ENCODE measurements around the gene ZBTB8A.
"Not testable (repeated sequence)": the region's sequence is repeated elsewhere in the genome, so short reads cannot be mapped to it uniquely, and the experiment has no call there.

Gene ZBTB8A

DNA sequence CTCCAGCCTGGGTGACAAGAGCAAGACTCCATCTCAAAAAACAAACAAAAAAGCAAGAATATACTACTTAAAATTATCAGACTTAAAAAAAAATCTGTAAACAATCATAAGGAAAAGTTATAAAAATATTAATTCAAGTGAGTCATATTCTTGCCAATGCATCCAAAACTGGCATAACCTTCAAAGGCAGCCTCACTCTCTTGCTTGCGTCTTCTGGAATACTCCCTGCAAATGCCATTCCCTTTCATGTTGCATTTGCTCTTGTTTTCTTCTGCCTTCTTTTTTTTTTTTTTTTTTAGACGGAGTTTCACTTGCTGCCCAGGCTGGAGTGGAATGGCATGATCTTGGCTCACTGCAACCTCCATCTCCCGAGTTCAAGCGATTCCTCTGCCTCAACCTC lies 32.2 kb upstream of the ZBTB8A start:
- no peak overlapping the region for H3K27ac ChIP-seq (ENCODE audit: low read depth, low read length, severe bottlenecking)
- 96 to 100% methylated on average over 3 of the region's 4 CpGs for WGBS, 2 experiments (ENCODE audit: insufficient coverage in 2 of 2)
- H3K9me3 ChIP-seq (ENCODE audit: control insufficient read depth, low read length): no peaks in the 10 kb centered on the region
- H3K4me3 ChIP-seq (ENCODE audit: extremely low read depth, insufficient read depth, low read length, poor library complexity, severe bottlenecking): no peak overlapping the region
- H3K4me1 ChIP-seq (ENCODE audit: control insufficient read depth, insufficient read depth, low read length, poor library complexity, severe bottlenecking): peaks cover under 1% of the 10 kb centered on the region
- H3K36me3 ChIP-seq (ENCODE audit: control insufficient read depth, insufficient read depth, low read length): no peaks in the 10 kb centered on the region

DNA sequence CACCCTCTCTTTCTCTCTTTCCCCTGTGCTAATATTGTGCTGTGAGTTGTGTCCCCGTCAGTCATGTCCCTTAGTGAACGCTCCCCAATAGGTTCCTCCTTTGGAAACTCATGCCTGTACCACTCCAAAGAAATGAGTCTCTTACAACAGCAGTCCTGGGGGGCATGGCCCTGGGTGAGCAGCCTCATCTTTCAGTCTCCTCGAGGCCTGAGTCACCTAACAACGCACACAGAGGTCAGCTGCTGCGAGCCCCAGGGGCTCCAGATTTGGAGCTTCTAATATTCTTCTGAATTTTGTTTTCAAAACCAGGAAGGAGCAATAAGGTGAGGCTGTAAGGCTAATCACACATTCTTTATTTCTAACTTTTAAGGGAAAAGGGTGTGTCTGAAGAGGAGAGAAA lies 30.5 kb upstream of the ZBTB8A start:
- WGBS, 2 experiments (ENCODE audit: insufficient coverage in 2 of 2): 86 to 95% methylated on average over 2 to 4 of the region's 5 CpGs
- H3K36me3 ChIP-seq (ENCODE audit: control insufficient read depth, insufficient read depth, low read length): no peaks in the 10 kb centered on the region
- no peak overlapping the region for H3K27ac ChIP-seq (ENCODE audit: low read depth, low read length, severe bottlenecking)
- H3K4me1 ChIP-seq (ENCODE audit: control insufficient read depth, insufficient read depth, low read length, poor library complexity, severe bottlenecking): no peaks in the 10 kb centered on the region
- no peak overlapping the region for H3K4me3 ChIP-seq (ENCODE audit: extremely low read depth, insufficient read depth, low read length, poor library complexity, severe bottlenecking)
- no peaks in the 10 kb centered on the region for H3K9me3 ChIP-seq (ENCODE audit: control insufficient read depth, low read length)

DNA sequence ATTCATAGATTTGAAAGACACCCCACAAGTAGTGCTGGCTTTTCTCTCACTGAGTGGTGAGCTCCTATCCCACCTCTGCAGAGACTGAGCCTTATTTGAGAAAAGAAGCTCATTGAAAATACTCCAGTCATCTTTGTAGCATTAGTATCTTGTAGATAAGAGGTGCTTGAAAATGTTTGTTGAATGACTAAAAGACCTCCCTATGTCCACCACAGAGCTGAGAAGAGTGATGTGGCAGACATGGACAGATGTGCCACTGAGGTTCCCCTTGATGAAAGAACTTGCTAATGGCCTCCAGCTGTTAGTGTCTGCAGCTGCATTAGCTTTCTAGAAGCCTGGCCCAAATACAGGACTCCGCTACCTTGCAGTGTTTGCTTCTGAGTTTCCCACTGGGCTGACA lies 29.3 kb upstream of the ZBTB8A start:
- no peaks in the 10 kb centered on the region for H3K4me1 ChIP-seq (ENCODE audit: control insufficient read depth, insufficient read depth, low read length, poor library complexity, severe bottlenecking)
- no peak overlapping the region for H3K27ac ChIP-seq (ENCODE audit: low read depth, low read length, severe bottlenecking)
- WGBS, 2 experiments (ENCODE audit: insufficient coverage in 2 of 2): 85 to 100% methylated on average over 1 of the region's 1 CpG
- H3K4me3 ChIP-seq (ENCODE audit: extremely low read depth, insufficient read depth, low read length, poor library complexity, severe bottlenecking): no peak overlapping the region
- H3K9me3 ChIP-seq (ENCODE audit: control insufficient read depth, low read length): no peaks in the 10 kb centered on the region
- H3K36me3 ChIP-seq (ENCODE audit: control insufficient read depth, insufficient read depth, low read length): no peaks in the 10 kb centered on the region

DNA sequence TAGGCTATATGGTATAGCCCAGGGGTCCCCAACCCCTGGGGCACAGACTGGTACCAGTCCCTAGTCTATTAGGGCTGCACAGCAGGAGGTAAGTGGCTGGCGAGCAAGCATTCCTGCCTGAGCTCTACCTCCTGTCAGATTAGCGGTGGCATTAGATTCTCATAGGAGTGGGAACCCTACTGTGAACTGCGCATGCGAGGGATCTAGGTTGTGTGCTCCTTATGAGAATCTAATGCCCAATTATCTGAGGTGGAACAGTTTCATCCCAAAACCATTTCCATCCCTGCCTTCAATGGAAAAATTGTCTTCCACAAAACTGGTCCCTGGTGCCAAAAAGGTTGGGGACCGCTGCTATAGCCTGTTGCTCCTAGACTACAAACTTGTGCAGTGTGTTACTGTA lies 22.8 kb upstream of the ZBTB8A start:
- Histone ChIP-seq H3K36me3 (ENCODE audit: control insufficient read depth, insufficient read depth, low read length) (no peaks in the 10 kb centered on the region), H3K4me3 (ENCODE audit: extremely low read depth, insufficient read depth, low read length, poor library complexity, severe bottlenecking) (no peak overlapping the region), H3K27ac (ENCODE audit: low read depth, low read length, severe bottlenecking) (no peak overlapping the region), H3K9me3 (ENCODE audit: control insufficient read depth, low read length) (no peaks in the 10 kb centered on the region), H3K4me1 (ENCODE audit: control insufficient read depth, insufficient read depth, low read length, poor library complexity, severe bottlenecking) (no peaks in the 10 kb centered on the region)
- 75 to 82% methylated on average over 1 to 4 of the region's 5 CpGs for WGBS, 2 experiments (ENCODE audit: insufficient coverage in 2 of 2)

DNA sequence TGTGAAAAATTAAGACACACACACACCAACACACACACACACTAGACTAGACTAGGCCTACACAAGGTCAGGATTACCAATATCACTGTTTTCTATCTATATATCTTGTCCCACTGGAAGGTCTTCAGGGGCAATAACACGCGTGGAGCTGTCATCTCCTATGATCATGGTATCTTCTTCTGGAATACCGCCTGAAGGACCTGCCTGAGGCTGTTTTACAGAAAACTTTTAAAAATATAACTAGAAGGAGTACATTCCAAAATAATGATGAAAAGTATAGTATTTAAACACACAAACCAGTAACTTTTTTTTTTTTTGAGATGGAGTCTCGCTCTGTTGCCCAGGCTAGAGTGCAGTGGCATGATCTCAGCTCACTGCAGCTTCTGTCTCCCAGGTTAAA lies 20.3 kb upstream of the ZBTB8A start:
- 92 to 100% methylated on average over 2 of the region's 4 CpGs for WGBS, 2 experiments (ENCODE audit: insufficient coverage in 2 of 2)
- Histone ChIP-seq H3K36me3 (ENCODE audit: control insufficient read depth, insufficient read depth, low read length) (no peaks in the 10 kb centered on the region), H3K27ac (ENCODE audit: low read depth, low read length, severe bottlenecking) (no peak overlapping the region), H3K4me1 (ENCODE audit: control insufficient read depth, insufficient read depth, low read length, poor library complexity, severe bottlenecking) (no peaks in the 10 kb centered on the region), H3K9me3 (ENCODE audit: control insufficient read depth, low read length) (no peaks in the 10 kb centered on the region), H3K4me3 (ENCODE audit: extremely low read depth, insufficient read depth, low read length, poor library complexity, severe bottlenecking) (no peak overlapping the region)

DNA sequence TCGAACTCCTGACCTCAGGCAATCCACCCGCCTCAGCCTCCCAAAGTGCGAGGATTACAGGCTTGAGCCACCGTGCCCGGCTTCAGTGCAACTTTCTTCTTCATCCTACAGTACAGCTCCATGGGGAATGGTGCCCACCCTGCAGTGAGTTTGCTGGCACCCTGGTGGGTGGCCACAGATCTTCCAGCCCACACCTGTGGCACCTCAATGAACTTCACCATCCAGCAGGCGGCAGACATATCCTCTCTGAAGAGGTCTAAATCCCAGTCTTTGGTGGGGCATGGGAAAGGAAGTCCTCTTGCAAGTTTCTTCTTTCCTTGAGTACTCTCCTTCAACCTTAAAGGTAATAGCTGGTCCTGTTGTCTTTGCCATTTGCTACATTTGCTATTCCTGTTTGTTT lies 18.1 kb upstream of the ZBTB8A start:
- no peaks in the 10 kb centered on the region for H3K36me3 ChIP-seq (ENCODE audit: control insufficient read depth, insufficient read depth, low read length)
- WGBS, 2 experiments (ENCODE audit: insufficient coverage in 2 of 2): 94 to 98% methylated on average over 5 of the region's 6 CpGs
- H3K9me3 ChIP-seq (ENCODE audit: control insufficient read depth, low read length): no peaks in the 10 kb centered on the region
- no peak overlapping the region for H3K4me3 ChIP-seq (ENCODE audit: extremely low read depth, insufficient read depth, low read length, poor library complexity, severe bottlenecking)
- no peak overlapping the region for H3K27ac ChIP-seq (ENCODE audit: low read depth, low read length, severe bottlenecking)
- H3K4me1 ChIP-seq (ENCODE audit: control insufficient read depth, insufficient read depth, low read length, poor library complexity, severe bottlenecking): no peaks in the 10 kb centered on the region

DNA sequence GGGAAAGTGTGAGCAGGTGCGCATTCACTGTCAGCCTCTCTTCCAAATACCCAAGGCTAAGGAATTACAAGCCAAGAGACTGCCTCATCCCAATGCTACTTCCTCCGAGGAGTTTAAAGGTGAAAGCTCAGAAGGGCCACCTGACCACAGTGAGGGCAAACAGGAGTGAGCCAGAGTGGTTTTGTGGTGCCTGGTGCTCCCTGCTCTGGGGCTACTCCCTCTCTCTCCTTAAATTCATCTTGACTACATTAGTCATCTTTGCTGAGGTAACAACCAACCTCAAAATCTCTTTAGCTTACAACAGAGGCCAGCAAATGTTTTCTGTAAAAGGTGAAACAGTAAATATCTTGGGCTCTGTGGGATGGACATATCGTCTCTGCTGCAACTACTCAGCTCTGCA lies 14.2 kb upstream of the ZBTB8A start:
- no peak overlapping the region for H3K27ac ChIP-seq (ENCODE audit: low read depth, low read length, severe bottlenecking)
- H3K36me3 ChIP-seq (ENCODE audit: control insufficient read depth, insufficient read depth, low read length): no peaks in the 10 kb centered on the region
- H3K4me3 ChIP-seq (ENCODE audit: extremely low read depth, insufficient read depth, low read length, poor library complexity, severe bottlenecking): no peak overlapping the region
- H3K9me3 ChIP-seq (ENCODE audit: control insufficient read depth, low read length): no peaks in the 10 kb centered on the region
- no peaks in the 10 kb centered on the region for H3K4me1 ChIP-seq (ENCODE audit: control insufficient read depth, insufficient read depth, low read length, poor library complexity, severe bottlenecking)
- 63 to 100% methylated on average over 1 of the region's 3 CpGs for WGBS, 2 experiments (ENCODE audit: insufficient coverage in 2 of 2)

DNA sequence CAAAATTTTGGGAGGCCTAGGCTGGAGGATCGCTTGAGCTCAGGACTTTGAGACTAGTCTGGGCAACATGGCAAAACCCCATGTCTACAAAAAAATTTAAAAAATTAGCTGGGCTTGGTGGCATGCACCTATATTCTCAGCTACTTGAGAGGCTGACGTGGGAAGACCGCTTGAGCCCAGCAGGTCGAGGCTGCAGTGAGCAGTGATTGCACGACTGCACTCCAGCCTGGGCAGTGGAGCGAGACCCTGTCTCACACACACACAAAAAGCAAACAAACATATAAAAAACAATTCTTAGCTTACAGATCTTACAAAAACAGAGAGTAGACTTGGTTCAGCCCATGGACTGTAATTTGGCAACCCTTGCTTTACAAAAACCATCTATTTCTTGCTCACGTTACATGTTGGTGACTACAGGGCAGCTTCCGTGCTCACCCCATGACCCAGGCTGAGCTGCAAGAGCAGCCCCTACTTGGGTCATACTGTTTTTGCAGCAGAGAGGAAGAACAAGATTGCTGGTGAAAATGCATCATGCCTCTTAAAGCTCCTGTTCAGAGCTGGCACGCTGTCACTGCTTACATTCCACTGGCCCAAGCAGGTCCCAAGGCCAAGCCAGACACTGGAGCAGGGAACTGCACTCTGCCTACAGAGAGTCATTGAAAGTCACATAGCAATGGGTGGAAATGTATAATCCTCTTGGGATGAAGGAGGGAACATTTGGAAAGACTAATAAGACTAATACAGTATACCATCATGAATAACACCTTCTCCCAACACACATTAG lies 13.4 kb upstream of the ZBTB8A start:
- H3K27ac ChIP-seq (ENCODE audit: low read depth, low read length, severe bottlenecking): no peak overlapping the region
- no peaks in the 10 kb centered on the region for H3K9me3 ChIP-seq (ENCODE audit: control insufficient read depth, low read length)
- H3K4me3 ChIP-seq (ENCODE audit: extremely low read depth, insufficient read depth, low read length, poor library complexity, severe bottlenecking): no peak overlapping the region
- 92 to 97% methylated on average over 7 to 9 of the region's 9 CpGs for WGBS, 2 experiments (ENCODE audit: insufficient coverage in 2 of 2)
- no peaks in the 10 kb centered on the region for H3K36me3 ChIP-seq (ENCODE audit: control insufficient read depth, insufficient read depth, low read length)
- H3K4me1 ChIP-seq (ENCODE audit: control insufficient read depth, insufficient read depth, low read length, poor library complexity, severe bottlenecking): no peaks in the 10 kb centered on the region

DNA sequence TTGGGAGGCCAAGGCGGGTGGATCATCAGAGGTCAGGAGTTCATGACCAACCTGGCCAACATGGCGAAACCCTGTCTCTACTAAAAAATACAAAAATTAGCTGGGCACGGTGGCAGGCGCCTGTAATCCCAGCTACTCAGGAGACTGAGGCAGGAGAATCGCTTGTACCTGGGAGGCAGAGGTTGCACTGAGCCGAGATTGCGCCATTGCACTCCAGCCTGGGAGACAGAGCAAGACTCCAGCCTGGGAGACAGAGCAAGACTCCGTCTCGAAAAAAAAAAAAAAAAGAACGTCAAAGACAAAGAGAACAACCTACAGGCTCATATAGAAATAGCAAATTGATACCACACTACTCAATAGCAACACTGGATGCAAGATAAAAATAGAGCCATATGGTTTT lies 10.7 kb upstream of the ZBTB8A start:
- H3K4me1 ChIP-seq (ENCODE audit: control insufficient read depth, insufficient read depth, low read length, poor library complexity, severe bottlenecking); H3K27ac ChIP-seq (ENCODE audit: low read depth, low read length, severe bottlenecking); H3K9me3 ChIP-seq (ENCODE audit: control insufficient read depth, low read length); H3K36me3 ChIP-seq (ENCODE audit: control insufficient read depth, insufficient read depth, low read length); H3K4me3 ChIP-seq (ENCODE audit: extremely low read depth, insufficient read depth, low read length, poor library complexity, severe bottlenecking): not testable (repeated sequence)
- WGBS, 2 experiments (ENCODE audit: insufficient coverage in 2 of 2): 93 to 94% methylated on average over 4 to 7 of the region's 10 CpGs

DNA sequence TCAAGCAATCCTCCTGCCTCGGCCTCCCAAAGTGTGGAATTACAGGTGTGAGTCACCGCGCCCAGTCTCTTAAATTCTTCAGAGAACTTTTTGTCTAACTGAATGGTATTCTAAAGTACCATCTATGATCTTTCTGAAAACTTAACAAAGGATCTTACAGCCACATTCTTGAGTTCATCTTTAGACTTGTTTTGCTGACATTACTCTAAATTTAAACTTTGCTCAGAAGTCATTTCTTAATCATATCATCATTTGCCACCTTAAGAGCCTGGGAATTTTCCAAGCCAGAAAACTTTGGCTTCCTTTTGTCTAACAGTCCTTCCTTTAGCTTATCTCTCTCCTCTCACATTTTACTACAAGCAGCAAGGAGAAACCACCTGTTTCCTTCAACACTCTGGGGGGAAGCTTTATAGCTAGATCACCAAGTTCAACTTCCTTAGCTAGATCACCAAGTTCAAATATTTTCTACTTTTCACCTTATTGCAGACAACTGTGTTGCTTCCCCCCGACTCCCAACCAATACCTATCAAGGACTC lies 5.4 kb upstream of the ZBTB8A start:
- no peaks in the 10 kb centered on the region for H3K36me3 ChIP-seq (ENCODE audit: control insufficient read depth, insufficient read depth, low read length)
- WGBS, 2 experiments (ENCODE audit: insufficient coverage in 2 of 2): 90 to 94% methylated on average over 1 to 4 of the region's 4 CpGs
- no peak overlapping the region for H3K4me3 ChIP-seq (ENCODE audit: extremely low read depth, insufficient read depth, low read length, poor library complexity, severe bottlenecking)
- H3K27ac ChIP-seq (ENCODE audit: low read depth, low read length, severe bottlenecking): peak overlapping the region; percentile 45
- H3K4me1 ChIP-seq (ENCODE audit: control insufficient read depth, insufficient read depth, low read length, poor library complexity, severe bottlenecking): no peaks in the 10 kb centered on the region
- no peaks in the 10 kb centered on the region for H3K9me3 ChIP-seq (ENCODE audit: control insufficient read depth, low read length)

DNA sequence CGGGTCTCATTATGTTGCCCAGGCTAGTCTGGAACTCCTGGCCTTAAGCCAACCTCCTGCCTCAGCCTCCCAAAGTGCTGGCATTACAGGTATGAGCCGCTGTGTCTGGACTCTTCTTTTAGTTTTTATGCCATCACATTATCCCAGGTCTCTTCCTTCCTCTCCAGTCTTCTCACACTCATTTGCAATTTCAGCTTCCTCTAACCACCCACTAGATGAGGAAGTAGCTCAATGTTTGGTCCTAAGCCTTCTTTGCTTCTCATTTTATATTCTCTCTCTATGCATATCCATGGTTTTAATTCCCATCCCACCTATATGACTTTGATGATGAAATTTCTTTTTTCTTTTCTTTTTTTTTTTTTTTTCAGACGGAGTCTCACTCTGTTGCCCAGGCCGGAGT lies 3.1 kb upstream of the ZBTB8A start:
- Histone ChIP-seq H3K27ac (ENCODE audit: low read depth, low read length, severe bottlenecking) (no peak overlapping the region), H3K4me1 (ENCODE audit: control insufficient read depth, insufficient read depth, low read length, poor library complexity, severe bottlenecking) (no peaks in the 10 kb centered on the region), H3K9me3 (ENCODE audit: control insufficient read depth, low read length) (no peaks in the 10 kb centered on the region), H3K4me3 (ENCODE audit: extremely low read depth, insufficient read depth, low read length, poor library complexity, severe bottlenecking) (no peak overlapping the region), H3K36me3 (ENCODE audit: control insufficient read depth, insufficient read depth, low read length) (no peaks in the 10 kb centered on the region)
- 93 to 96% methylated on average over 2 of the region's 4 CpGs for WGBS, 2 experiments (ENCODE audit: insufficient coverage in 2 of 2)

Measured in mesodermal cell (in vitro differentiated cells).